ENCODE measurements around the gene CSK.

GRCh38 chr15:74843891-74844299, 62.0 kb downstream of the CSK start:
- no peak for TF ChIP-seq CTCF (IDR thresholded peaks at IDR 0.05; ENCODE audit: borderline replicate concordance, extremely low read depth, low read length, poor library complexity, severe bottlenecking)
- TF ChIP-seq EZH2 (IDR thresholded peaks at IDR 0.05; ENCODE audit: borderline replicate concordance, low read depth, low read length, severe bottlenecking): no peak

Data from DND-41 (cell line).